Measurements from ENCODE around the gene SULT2B1.
A peak's percentile ranks its signal among the peaks of the same experiment; 100 is the strongest.
"Not testable (repeated sequence)": the region's sequence is repeated elsewhere in the genome, so short reads cannot be mapped to it uniquely, and the experiment has no call there.

The SULT2B1 gene

GRCh38 chr19:48551437-48552302 is at the start of gene SULT2B1:
Gene SULT2B1, plus strand, starts transcription at chr19:48552172. Its CDS starts 81 bp downstream, at chr19:48552253.
- no peak for DNase-seq

DNA sequence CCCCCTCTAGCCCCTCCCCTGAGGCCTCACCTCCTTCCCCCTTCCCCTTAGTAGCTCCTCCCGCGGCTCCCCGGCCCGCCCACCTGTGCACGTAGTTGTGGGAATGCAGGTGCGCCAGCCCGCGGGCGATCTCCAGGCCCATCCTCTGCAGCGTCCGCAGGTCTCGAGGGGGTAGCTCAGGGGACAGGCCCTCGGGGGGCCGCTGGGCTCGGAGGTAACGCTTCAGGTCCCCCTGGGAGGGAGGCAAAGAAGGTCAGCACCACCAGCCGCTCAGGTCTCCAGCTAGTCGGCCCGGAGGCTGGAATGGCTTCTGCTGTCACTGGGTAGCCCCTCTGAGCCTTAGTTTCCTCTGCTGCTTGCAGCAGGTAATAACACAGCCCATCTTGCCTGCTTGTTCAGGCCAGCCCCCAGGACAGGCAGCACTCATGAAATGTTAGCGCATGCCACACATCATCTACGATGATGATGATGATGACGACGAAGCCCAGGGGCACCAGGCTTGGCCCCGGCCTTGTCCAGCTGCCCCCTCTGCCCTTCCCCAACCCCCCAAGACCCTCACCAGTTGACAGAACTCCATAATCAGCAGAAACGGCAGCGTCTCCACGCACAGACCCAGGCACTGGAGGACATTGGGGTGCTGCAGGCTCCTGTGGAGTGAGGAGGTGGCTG is 49.5 kb upstream of the SULT2B1 start:
- no peak for DNase-seq

DNA sequence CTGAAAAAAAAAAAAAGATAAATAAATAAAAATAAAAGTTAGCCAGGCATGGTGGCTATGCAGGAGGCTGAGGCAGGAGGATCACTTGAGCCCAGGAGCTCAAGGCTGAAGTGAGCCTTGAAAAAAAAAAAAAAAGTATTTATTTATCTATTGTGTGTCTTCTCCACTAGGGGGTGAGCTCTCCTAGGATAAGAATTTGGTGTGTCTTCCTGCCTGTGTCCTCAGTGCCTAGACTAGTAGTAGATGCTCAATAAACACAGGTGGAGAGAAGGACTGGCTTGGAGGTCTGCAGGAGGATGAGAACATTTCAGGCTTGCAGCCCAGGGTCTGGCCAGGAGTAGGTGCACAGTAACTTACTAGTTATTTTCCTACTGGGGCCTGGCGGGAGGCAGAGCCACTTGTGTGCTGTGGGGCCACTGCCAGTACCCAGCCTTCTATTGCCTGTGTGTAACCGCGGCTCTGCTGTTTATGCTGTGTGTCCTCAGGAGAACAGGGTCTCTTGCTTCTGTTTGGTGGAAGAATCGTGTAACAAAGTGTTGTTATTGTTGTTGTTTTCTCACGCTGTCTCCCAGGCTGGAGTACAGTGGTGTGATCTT is 45.7 kb upstream of the SULT2B1 start:
- DNase-seq, result peak in 1 of 2 experiments; percentile 64

- no peak for DNase-seq
Observed at GRCh38 chr19:48507911-48508439, 44.0 kb upstream of the SULT2B1 start.

- no peak for DNase-seq
Observed at GRCh38 chr19:48508729-48509411, 43.1 kb upstream of the SULT2B1 start.

DNA sequence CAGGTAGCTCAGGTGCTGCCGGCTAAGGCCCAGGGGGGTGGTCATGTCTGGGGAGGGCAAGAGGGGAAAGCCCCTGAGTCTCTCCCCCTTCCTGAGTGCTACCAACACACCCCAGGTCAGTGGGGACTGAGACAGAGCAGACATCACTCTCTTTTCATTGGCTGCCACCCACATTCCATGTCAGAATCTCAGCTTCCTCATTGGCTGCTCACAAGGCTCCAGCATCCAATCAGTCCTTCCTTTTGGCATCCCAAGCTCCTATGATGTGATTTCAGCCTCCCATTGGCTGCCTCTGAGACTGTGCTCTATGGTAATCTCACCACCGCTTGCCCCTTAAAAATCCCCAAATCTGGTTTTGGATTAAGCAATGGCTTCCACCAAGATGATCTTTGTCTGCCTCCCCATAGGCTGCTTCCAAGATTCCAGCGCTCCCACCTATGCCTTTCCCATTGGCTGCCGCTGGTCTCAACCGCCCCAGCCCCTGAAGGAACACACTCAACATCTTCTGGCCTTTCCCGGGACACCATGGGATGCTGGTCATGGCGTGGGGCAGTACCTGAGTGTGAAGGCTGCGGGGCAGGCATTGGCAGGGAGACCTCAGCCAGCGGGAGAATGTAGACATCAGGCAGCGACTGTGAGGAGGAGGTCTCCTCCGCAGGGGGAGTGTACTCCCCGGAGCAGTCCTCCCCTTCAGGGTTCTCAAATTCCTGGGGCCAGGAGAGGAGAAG is 42.3 kb upstream of the SULT2B1 start:
- DNase-seq, result peak in 1 of 2 experiments; percentile 41

DNA sequence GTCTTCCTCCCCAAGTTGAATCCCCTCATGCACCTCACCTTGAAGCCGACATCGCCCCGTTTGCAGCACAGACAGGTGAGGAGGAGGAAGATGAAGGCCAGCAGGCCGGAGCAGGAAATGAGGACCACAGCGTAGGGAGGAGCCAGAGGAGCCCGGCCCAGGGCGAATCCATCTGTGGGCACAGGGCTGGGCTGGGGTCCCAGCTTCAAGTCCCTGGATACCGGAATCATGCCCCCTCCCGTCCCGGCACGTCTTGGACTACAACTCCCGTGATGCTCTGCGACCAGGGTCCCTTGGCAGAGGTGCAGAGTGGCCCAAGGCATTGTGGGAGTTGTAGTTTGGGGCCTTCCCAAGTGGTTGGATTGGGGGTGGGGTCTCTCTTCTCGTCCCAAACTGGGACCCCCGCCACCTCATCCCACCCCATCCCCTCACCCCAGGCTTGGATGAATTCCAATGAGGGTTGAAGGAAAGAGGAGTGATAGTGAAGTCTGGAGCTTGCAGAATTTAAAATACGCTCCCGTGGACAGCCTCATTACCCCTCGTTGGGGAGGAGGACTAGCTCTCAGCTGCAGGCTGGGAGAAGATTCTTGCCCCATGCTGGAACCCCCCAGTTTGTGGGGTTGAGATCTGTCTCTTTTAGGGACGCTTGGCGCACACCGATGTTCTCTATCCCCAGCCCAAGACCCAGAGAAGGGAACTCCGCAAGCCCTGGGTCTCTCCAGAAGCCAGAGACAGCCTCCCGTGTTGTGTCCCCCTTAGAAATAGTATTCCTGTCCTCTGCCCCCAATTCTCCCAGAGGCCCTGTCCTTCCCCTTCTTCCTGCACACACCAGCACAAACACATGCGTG is 41.3 kb upstream of the SULT2B1 start:
- DNase-seq, result peak; percentile 74 to 87

DNA sequence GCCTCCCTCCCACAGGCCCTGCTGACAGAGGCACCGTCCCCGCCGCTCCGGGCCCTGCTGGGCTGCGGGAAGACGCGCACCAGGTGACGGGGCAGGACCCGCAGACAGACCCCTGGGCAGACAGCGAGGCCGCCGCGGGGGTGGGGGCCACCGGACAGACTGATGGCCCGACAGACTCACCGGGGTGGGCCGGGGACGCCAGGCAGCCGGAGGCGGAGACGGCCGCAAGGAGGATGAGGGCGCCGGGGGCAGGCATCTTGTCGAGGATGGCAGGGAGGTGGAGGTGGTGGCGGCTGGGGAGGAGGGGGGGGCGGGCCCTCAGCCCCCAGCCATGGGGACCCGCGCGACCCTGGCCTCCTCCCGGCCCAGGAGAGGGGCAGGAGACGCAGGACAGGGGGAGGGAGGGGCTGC is 40.6 kb upstream of the SULT2B1 start:
- DNase-seq, result no peak

GRCh38 chr19:48511800-48512503 is 40.0 kb upstream of the SULT2B1 start, which contains the start of gene LMTK3:
Gene LMTK3, minus strand, starts transcription at chr19:48511835. Its CDS starts 259 bp downstream, at chr19:48511576.
- DNase-seq, result peak; percentile 53 to 73

- no peak for DNase-seq
Observed at GRCh38 chr19:48512504-48513288, 39.3 kb upstream of the SULT2B1 start.

DNA sequence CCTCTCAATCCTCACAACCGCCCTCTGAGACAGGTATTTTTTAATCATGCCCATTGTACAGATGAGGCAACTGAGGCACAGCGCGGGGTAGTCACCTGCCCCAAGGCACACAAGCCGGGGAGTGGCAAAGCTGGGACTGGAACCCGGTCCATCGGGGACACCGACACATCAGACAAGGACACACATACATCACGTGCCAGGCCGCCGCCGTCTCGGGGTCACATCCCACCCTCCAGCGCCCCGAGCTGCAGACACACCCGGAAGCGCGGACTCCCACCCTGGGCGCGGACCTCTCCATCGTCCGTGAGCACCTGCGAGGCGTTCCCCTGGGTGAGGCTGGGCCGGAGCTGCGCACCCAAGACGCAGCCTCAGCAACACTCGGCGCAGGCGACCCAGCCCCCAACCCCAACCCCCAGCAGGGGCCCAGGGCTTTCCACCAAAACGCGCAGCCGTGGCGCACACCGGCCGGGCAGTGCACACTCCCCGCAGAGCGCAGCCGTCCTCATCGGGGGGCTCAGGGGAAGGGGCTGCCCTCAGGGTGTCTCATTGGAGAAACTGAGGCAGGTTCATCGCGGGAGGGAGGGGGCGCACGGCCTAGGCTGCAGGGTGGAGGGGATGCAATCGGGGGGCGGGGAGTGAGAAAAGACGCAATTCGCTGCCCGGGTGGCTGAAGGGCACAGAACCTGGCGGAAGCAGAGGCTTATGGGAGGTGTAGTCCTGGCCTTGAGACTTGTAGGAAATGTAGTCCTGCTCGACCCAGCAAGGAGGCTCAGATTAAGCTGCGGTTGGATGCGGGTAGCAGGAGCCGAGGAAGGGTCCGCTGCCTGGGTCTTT is 38.5 kb upstream of the SULT2B1 start:
- peak; percentile 60 to 87 for DNase-seq

DNA sequence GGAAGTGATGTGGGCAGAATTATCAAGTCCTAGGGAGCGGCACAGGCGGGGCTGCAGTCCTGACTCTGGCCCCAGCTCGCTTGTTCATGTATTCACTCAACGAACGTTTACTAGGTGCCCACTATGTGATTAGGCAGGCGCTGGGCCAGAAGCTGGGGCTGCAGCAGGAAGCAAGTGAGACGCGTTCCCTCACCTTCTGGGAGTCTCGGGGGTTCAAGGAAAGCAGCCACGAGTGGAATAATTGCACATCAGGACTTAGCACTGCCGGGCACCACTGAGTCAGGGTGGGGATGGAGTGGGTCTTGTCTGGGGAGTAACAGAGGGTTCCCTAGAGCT is 37.9 kb upstream of the SULT2B1 start:
- no peak for DNase-seq

- DNase-seq, result no peak
Observed at GRCh38 chr19:48516536-48516935, 35.4 kb upstream of the SULT2B1 start.

GRCh38 chr19:48518207-48518606 is 33.8 kb upstream of the SULT2B1 start:
- no peak for DNase-seq

DNA sequence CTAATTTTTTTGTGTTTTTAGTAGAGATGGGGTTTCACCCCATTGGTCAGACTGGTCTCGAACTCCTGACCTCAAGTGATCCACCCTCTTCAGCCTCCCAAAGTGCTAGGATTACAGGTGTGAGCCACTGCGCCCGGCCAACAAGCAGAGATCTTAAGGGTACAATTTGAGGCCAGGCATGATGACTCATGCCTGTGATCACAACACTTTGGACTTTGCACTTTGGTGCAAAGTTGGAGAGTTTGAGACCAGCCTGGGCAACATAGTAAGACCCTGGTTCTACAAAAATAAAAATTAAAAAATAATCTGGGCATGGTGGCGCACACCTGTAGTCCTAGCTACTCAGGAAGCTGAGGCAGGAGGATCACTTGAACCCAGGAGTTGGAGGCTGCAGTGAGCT is 32.5 kb upstream of the SULT2B1 start:
- DNase-seq, result not testable (repeated sequence)

GRCh38 chr19:48520134-48520533 is 31.8 kb upstream of the SULT2B1 start:
- DNase-seq, result no peak

- DNase-seq, result no peak
Observed at GRCh38 chr19:48524221-48524620, 27.8 kb upstream of the SULT2B1 start.

GRCh38 chr19:48524732-48525131 is 27.2 kb upstream of the SULT2B1 start:
- DNase-seq, result no peak

- DNase-seq, result no peak
Observed at GRCh38 chr19:48529156-48529555, 22.8 kb upstream of the SULT2B1 start.
